Mesothelial cell of epicardium (in vitro differentiated cells): ENCODE results near the gene SPG21. TPM values are rescaled to one million over a fixed set of nuclear protein-coding genes. Genes with fewer than 3 reads are reported as not detected.

ENCODE experiments used
- DNase-seq, 2 experiments: peaks; one replicate each; pipeline ENCODE4 v3.0.0; 2021; ENCODE audit warnings: low spot score in 2 of 2; ENCODE audit not compliant: unreplicated experiment in 2 of 2
- H3K27ac Mint-ChIP-seq: 2 replicates; pipeline ENCODE4 v1.8.0; 2021; ENCODE audit warnings: mixed read lengths
- H3K27me3 Mint-ChIP-seq: 2 replicates; pipeline ENCODE4 v1.8.0; 2021; ENCODE audit warnings: low read depth, mixed read lengths
- H3K36me3 Mint-ChIP-seq: 2 replicates; pipeline ENCODE4 v1.8.0; 2021; ENCODE audit warnings: mixed read lengths
- H3K4me1 Mint-ChIP-seq: 2 replicates; pipeline ENCODE4 v1.8.0; 2021; ENCODE audit warnings: mixed read lengths
- H3K4me3 Mint-ChIP-seq: 2 replicates; pipeline ENCODE4 v1.8.0; 2021; ENCODE audit warnings: mild to moderate bottlenecking, moderate library complexity, mixed read lengths
- H3K9me3 Mint-ChIP-seq: 2 replicates; pipeline ENCODE4 v1.8.0; 2021; ENCODE audit warnings: mixed read lengths
- total RNA-seq: library from RNA; stranded (reverse); gene quantifications from 3 replicates; pipeline ENCODE4 v1.2.1, GENCODE V29; 2021
- TF ChIP-seq, protein P1 (sequence below): fragments of 200-600 bp; sonication (generic); IDR thresholded peaks from one replicate; pipeline ENCODE4 v1.5.0; 2021; ENCODE audit warnings: antibody characterized with exemption; ENCODE audit not compliant: unreplicated experiment

SPG21 gene
- total RNA-seq, 1 donor from 2014 or later = 94.8 TPM

DNA sequence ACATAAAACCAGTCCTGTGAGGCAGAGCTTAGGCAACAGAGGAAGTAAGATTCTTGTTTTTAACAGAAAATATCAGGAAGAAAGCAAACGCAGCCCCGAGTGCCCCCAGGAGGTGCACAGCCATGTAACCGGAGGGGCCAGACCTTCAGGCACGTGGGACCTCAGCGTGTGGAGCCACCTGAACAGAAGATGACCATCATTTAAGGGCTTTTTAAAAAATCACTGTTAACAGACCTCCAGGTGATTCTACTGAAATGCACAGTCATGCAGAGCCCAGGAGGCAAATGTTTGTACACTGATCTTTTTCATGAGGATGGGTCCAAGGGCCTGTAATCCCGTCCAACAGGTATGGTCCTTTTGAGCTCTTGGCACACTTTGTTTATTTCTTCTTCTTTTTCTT, 38.8 kb downstream of the SPG21 start:
- Mint-ChIP-seq H3K36me3 (peaks cover 26% of the 10 kb centered on the region), H3K4me3 (no peak overlapping the region), H3K9me3 (peaks cover 36% of the 10 kb centered on the region), H3K27ac (peak overlapping the region; percentile 37), H3K27me3 (no peaks in the 10 kb centered on the region), H3K4me1 (no peaks in the 10 kb centered on the region)
- TF ChIP-seq, protein P1, sequence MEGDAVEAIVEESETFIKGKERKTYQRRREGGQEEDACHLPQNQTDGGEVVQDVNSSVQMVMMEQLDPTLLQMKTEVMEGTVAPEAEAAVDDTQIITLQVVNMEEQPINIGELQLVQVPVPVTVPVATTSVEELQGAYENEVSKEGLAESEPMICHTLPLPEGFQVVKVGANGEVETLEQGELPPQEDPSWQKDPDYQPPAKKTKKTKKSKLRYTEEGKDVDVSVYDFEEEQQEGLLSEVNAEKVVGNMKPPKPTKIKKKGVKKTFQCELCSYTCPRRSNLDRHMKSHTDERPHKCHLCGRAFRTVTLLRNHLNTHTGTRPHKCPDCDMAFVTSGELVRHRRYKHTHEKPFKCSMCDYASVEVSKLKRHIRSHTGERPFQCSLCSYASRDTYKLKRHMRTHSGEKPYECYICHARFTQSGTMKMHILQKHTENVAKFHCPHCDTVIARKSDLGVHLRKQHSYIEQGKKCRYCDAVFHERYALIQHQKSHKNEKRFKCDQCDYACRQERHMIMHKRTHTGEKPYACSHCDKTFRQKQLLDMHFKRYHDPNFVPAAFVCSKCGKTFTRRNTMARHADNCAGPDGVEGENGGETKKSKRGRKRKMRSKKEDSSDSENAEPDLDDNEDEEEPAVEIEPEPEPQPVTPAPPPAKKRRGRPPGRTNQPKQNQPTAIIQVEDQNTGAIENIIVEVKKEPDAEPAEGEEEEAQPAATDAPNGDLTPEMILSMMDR = no peak
- peak in 1 of 2 experiments; percentile 21 for DNase-seq

DNA sequence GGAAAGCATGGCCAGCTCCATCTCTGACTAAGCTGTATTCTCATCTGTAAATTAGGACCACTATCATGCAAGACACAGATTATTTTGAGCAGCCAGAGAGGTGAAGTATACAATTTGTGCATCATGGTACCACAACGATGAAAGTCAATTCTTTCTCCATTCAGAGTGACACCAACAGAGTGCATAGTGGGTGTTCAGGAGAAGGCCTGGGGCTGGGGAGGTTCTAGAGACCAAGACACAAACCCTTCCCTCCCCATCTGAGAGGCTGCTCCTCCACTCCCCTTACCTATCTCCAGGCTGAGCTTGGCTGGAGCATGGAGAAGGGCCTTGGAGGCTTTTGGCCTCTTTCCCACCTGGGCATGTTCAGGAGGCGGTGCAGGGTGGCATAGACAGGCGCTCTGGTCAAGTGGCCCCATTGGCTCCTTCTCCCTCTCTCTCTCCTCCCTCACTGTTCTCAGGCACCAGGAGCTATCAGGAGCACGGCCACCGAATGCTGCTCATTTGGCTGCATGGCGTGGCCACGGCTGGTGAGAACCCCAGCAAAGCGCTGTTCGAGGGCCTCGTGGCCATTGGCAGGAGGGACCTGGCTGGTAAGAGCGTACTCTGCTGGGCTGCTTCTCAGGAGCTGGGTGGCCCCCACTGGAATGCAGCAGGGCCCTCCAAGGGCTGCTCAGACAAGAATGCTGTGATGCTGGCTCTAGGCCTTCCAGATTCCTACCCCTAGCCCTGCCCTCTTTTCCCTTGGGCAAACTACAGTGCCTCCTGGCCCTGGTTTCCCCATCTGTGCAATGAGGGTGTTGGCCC, 40.1 kb downstream of the SPG21 start:
- peak in 1 of 2 experiments; percentile 33 for DNase-seq
- TF ChIP-seq, protein P1 = no peak
- H3K27ac Mint-ChIP-seq = peak overlapping the region; percentile 76
- H3K36me3 Mint-ChIP-seq = peaks cover 13% of the 10 kb centered on the region
- H3K4me1 Mint-ChIP-seq = no peaks in the 10 kb centered on the region
- peaks cover 31% of the 10 kb centered on the region for H3K9me3 Mint-ChIP-seq
- no peaks in the 10 kb centered on the region for H3K27me3 Mint-ChIP-seq
- H3K4me3 Mint-ChIP-seq = no peak overlapping the region

DNA sequence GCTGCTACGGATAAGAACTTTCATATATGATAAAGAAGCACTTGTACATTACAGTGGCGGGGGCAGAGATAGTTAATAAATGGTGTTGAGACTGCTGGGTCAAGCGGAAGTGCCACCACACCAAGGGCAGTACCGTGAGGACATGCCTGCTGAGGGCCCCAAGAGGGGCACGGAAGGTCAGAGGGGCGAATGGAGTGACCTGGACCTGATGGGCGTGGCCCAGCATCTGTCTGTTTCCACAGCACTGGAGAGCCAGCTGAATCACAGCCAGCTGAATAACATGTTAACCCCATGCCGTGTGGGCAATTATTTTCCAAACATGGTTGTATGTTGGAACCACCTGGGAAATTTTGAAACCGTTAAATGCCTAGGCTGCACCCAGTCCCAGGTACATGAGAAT, 40.8 kb downstream of the SPG21 start:
- Mint-ChIP-seq H3K36me3 (peaks cover 6% of the 10 kb centered on the region), H3K27me3 (no peaks in the 10 kb centered on the region), H3K4me1 (no peaks in the 10 kb centered on the region), H3K4me3 (no peak overlapping the region), H3K9me3 (peaks cover 24% of the 10 kb centered on the region), H3K27ac (peak overlapping the region; percentile 76)
- peak in 1 of 2 experiments; percentile 26 for DNase-seq
- TF ChIP-seq, protein P1 = no peak

- DNase-seq = peak in 1 of 2 experiments; percentile 29
- no peak overlapping the region for H3K27ac Mint-ChIP-seq
- peaks cover 7% of the 10 kb centered on the region for H3K9me3 Mint-ChIP-seq
- H3K4me1 Mint-ChIP-seq = no peaks in the 10 kb centered on the region
- no peak overlapping the region for H3K4me3 Mint-ChIP-seq
- TF ChIP-seq, protein P1 = no peak
- peaks cover 2% of the 10 kb centered on the region for H3K36me3 Mint-ChIP-seq
- no peaks in the 10 kb centered on the region for H3K27me3 Mint-ChIP-seq
These were observed 42.5 kb downstream of the SPG21 start for GRCh38 chr15:64947211-64947610.

- TF ChIP-seq, protein P1 = no peak
- Mint-ChIP-seq H3K9me3 (peaks cover 9% of the 10 kb centered on the region), H3K36me3 (no peaks in the 10 kb centered on the region), H3K4me3 (no peak overlapping the region), H3K27ac (no peak overlapping the region), H3K27me3 (no peaks in the 10 kb centered on the region), H3K4me1 (no peaks in the 10 kb centered on the region)
- DNase-seq = peak in 1 of 2 experiments; percentile 34
These were observed 44.8 kb downstream of the SPG21 start for GRCh38 chr15:64944961-64945360.
